ENCODE data around the gene KLHL17.

Gene KLHL17

GRCh38 chr1:952603-953002, 7.8 kb upstream of the KLHL17 start:
- DNase-seq: no peak

- DNase-seq: no peak
These were observed 6.7 kb upstream of the KLHL17 start for GRCh38 chr1:953524-954320.

- DNase-seq: no peak
These were observed 5.5 kb upstream of the KLHL17 start for GRCh38 chr1:954927-955326.

- DNase-seq: no peak
These were observed 4.9 kb upstream of the KLHL17 start for GRCh38 chr1:955474-955873.

- DNase-seq: no peak
These were observed 3.7 kb upstream of the KLHL17 start for GRCh38 chr1:956636-957035.

- peak; percentile 97 for DNase-seq
These were observed 1.3 kb upstream of the KLHL17 start, which contains the start of gene NOC2L for GRCh38 chr1:958823-959730. Gene NOC2L (minus strand): TSS chr1:959256. CDS start chr1:959240, 16 bp downstream.

GRCh38 chr1:959731-960362, 537 bp upstream of the KLHL17 start:
- DNase-seq: no peak

- no peak for DNase-seq
These were observed 817 bp downstream of the KLHL17 start for GRCh38 chr1:961132-961669.

GRCh38 chr1:962381-963300, 2.3 kb downstream of the KLHL17 start:
- DNase-seq: no peak

- DNase-seq: no peak
These were observed 2.9 kb downstream of the KLHL17 start for GRCh38 chr1:963301-963651.

GRCh38 chr1:963746-964525, 3.6 kb downstream of the KLHL17 start:
- DNase-seq: no peak

GRCh38 chr1:964691-965525, 4.5 kb downstream of the KLHL17 start:
- no peak for DNase-seq

GRCh38 chr1:965526-966134, 5.2 kb downstream of the KLHL17 start:
- no peak for DNase-seq

GRCh38 chr1:966135-966703, 5.8 kb downstream of the KLHL17 start, which contains the start of gene PLEKHN1:
Gene PLEKHN1 (plus strand): TSS chr1:966482. CDS start chr1:966532, 50 bp downstream.
- peak; percentile 10 for DNase-seq

GRCh38 chr1:966704-967300, 6.4 kb downstream of the KLHL17 start:
- DNase-seq: peak; percentile 73

GRCh38 chr1:967466-968343, 7.3 kb downstream of the KLHL17 start:
- no peak for DNase-seq

- DNase-seq: no peak
These were observed 9.0 kb downstream of the KLHL17 start for GRCh38 chr1:969260-969855.
